IMR-90 (cell line): ENCODE data around the gene KIRREL2. TPM values are rescaled to one million over a fixed set of nuclear protein-coding genes. Genes with fewer than 3 reads are reported as not detected.
A peak's percentile ranks its signal among the peaks of the same experiment; 100 is the strongest.

ENCODE experiments used
- ATAC-seq: fragments of 200-7000 bp; cut with Tn5 transposase; 2 replicates; pipeline ENCODE4 v1.9.1; 2020; ENCODE audit warnings: low read depth, mild to moderate bottlenecking, moderate library complexity
- BruUV-seq: library from RNA; stranded (reverse); fragments of 400-500 nt; replicated peaks from 2 replicates; lab custom pipeline; 2021; lab: Mats Ljungman, UMichigan
- CTCF ChIA-PET: fragments of 300-600 bp; formaldehyde crosslinking; extraction: SDS; loops from one replicate; lab custom pipeline; 2021; ENCODE audit warnings: antibody characterized with exemption; lab: Yijun Ruan, JAX
- POLR2A ChIA-PET: fragments of 300-600 bp; sonication (Branson Sonifier 250); formaldehyde crosslinking; loops from one replicate; lab custom pipeline; 2022; ENCODE audit warnings: antibody characterized with exemption; ENCODE audit not compliant: unreplicated experiment; lab: Charles Lee
- DNase-seq: peaks from one replicate; pipeline ENCODE4 v3.0.0; 2013
- H2AFZ ChIP-seq: replicated peaks from 2 replicates; pipeline ENCODE3; 2013; ENCODE audit warnings: low read length, mild to moderate bottlenecking; ENCODE audit not compliant: poor library complexity
- H2AK5ac ChIP-seq: 2 replicates; pipeline ENCODE4 v1.6.1; 2013; ENCODE audit warnings: low read depth, low read length, inconsistent platforms
- H2AK9ac ChIP-seq: replicated peaks from 2 replicates; pipeline ENCODE3; 2013; ENCODE audit warnings: mild to moderate bottlenecking, low read depth, low read length, moderate library complexity; ENCODE audit not compliant: poor library complexity
- H2BK120ac ChIP-seq: 2 replicates; pipeline ENCODE4 v1.6.1; 2013; ENCODE audit warnings: low read depth, low read length, inconsistent platforms
- H2BK15ac ChIP-seq: 3 replicates; pipeline ENCODE4 v1.6.1; 2013; ENCODE audit warnings: low read depth, low read length, inconsistent platforms
- H2BK20ac ChIP-seq: 2 replicates; pipeline ENCODE4 v1.6.1; 2013; ENCODE audit warnings: low read depth, mild to moderate bottlenecking, inconsistent platforms, low read length, moderate library complexity
- H2BK5ac ChIP-seq: 2 replicates; pipeline ENCODE4 v1.6.1; 2013; ENCODE audit warnings: mild to moderate bottlenecking, low read depth, low read length, inconsistent platforms; ENCODE audit not compliant: poor library complexity, severe bottlenecking
- H3K14ac ChIP-seq: replicated peaks from 2 replicates; pipeline ENCODE4 v1.6.1; 2013; ENCODE audit warnings: low read depth, low read length, inconsistent platforms
- H3K18ac ChIP-seq: 2 replicates; pipeline ENCODE4 v1.6.1; 2013; ENCODE audit warnings: low read depth, low read length, control low read depth
- H3K23ac ChIP-seq: 2 replicates; pipeline ENCODE4 v1.6.1; 2013; ENCODE audit warnings: low read depth, low read length, inconsistent platforms
- H3K27ac ChIP-seq: 2 replicates; pipeline ENCODE4 v1.5.1; 2013; ENCODE audit warnings: mild to moderate bottlenecking, control low read depth, low read length; ENCODE audit not compliant: insufficient read depth
- H3K27me3 ChIP-seq: 2 replicates; pipeline ENCODE4 v1.6.1; 2013; ENCODE audit warnings: low read length; ENCODE audit not compliant: control insufficient read depth, insufficient read depth
- H3K36me3 ChIP-seq: 2 replicates; pipeline ENCODE4 v1.6.1; 2013; ENCODE audit warnings: low read length, mixed read lengths; ENCODE audit not compliant: control insufficient read depth, insufficient read depth
- H3K4ac ChIP-seq: 2 replicates; pipeline ENCODE4 v1.6.1; 2013; ENCODE audit warnings: low read depth, low read length, inconsistent platforms
- H3K4me1 ChIP-seq: 2 replicates; pipeline ENCODE4 v1.6.1; 2013; ENCODE audit warnings: low read length, mixed read lengths; ENCODE audit not compliant: control insufficient read depth, insufficient read depth
- H3K4me2 ChIP-seq: 2 replicates; pipeline ENCODE4 v1.6.1; 2013; ENCODE audit warnings: low read depth, mild to moderate bottlenecking, control low read depth, low read length, moderate library complexity
- H3K4me3 ChIP-seq: 2 replicates; pipeline ENCODE4 v1.5.1; 2013; ENCODE audit warnings: low read depth, mild to moderate bottlenecking, control low read depth, low read length, moderate library complexity; ENCODE audit not compliant: insufficient read depth
- H3K56ac ChIP-seq: 2 replicates; pipeline ENCODE4 v1.6.1; 2013; ENCODE audit warnings: low read length, inconsistent platforms; ENCODE audit not compliant: insufficient read depth; ENCODE audit errors: extremely low read depth
- H3K79me1 ChIP-seq, 2 experiments: 2 replicates each; pipeline ENCODE4 v1.6.1; 2013; ENCODE audit warnings: low read length in 2 of 2, inconsistent platforms in 1 of 2, low read depth in 1 of 2
- H3K9ac ChIP-seq: 2 replicates; pipeline ENCODE4 v1.6.1; 2013; ENCODE audit warnings: low read depth, low read length, control low read depth
- H3K9me1 ChIP-seq: 2 replicates; pipeline ENCODE4 v1.6.1; 2013; ENCODE audit warnings: low read length, inconsistent platforms; ENCODE audit not compliant: insufficient read depth
- H3K9me3 ChIP-seq: 2 replicates; pipeline ENCODE4 v1.6.1; 2013; ENCODE audit warnings: low read length; ENCODE audit not compliant: control insufficient read depth, insufficient read depth
- H4K20me1 ChIP-seq: 2 replicates; pipeline ENCODE4 v1.6.1; 2013; ENCODE audit warnings: low read length, inconsistent platforms; ENCODE audit not compliant: insufficient read depth
- H4K5ac ChIP-seq: 2 replicates; pipeline ENCODE4 v1.6.1; 2013; ENCODE audit warnings: mild to moderate bottlenecking, low read depth, low read length, control low read depth
- H4K8ac ChIP-seq, 2 experiments: 2 replicates each; pipeline ENCODE4 v1.6.1; 2013; ENCODE audit warnings: low read depth in 2 of 2, low read length in 2 of 2, control low read depth in 1 of 2, inconsistent platforms in 1 of 2
- H4K91ac ChIP-seq: 2 replicates; pipeline ENCODE4 v1.6.1; 2013; ENCODE audit warnings: low read depth, low read length, inconsistent platforms; ENCODE audit not compliant: insufficient read depth
- CTCF ChIP-seq: conservative IDR thresholded peaks from 2 replicates; pipeline ENCODE4 v1.5.1; 2012; ENCODE audit warnings: mild to moderate bottlenecking, low read depth, low read length, improper control_type of control experiment
- ELK1 ChIP-seq: fragments of 150-350 bp; IDR thresholded peaks from 2 replicates; pipeline ENCODE4 v1.6.1; 2016; ENCODE audit warnings: low read depth, mild to moderate bottlenecking, low read length, moderate library complexity, borderline replicate concordance
- RAD21 ChIP-seq: IDR thresholded peaks from 2 replicates; pipeline ENCODE4 v1.6.1; 2012; ENCODE audit warnings: low read length, improper control_type of control experiment
- RFX5 ChIP-seq: IDR thresholded peaks from 2 replicates; pipeline ENCODE4 v1.8.0; 2012; ENCODE audit warnings: low read depth, mild to moderate bottlenecking, low read length, moderate library complexity
- SMC3 ChIP-seq: fragments of 150-350 bp; IDR thresholded peaks from 2 replicates; pipeline ENCODE4 v1.6.1; 2016; ENCODE audit warnings: low read depth, mild to moderate bottlenecking, antibody characterized with exemption, low read length, moderate library complexity
- WGBS, 2 experiments: methylation state at CpG; one replicate each; pipeline versions ENCODE4 v1.1.5 to v1.1.7; 2013; ENCODE audit warnings: missing lambda C conversion rate in 2 of 2; ENCODE audit not compliant: insufficient read length in 1 of 2; ENCODE audit errors: extremely low coverage in 2 of 2; 5-methylcytosine and 5-hydroxymethylcytosine counted together
- dilution Hi-C: fragments of 300-500 bp; cut with HindIII; formaldehyde crosslinking; loops from one replicate; pipeline ENCODE4 v1.14.3; 2018; ENCODE audit warnings: low sequenced_read_pairs; ENCODE audit not compliant: unreplicated experiment
- in situ Hi-C: fragments of 300-500 bp; cut with MboI; formaldehyde crosslinking; loops from 3 replicates; pipeline ENCODE4 v1.14.3; 2019; ENCODE audit warnings: low sequenced_read_pairs, inconsistent platforms, mixed read lengths
- intact Hi-C: fragments of 100-400 bp; cut with micrococcal nuclease; formaldehyde crosslinking; loops from 2 replicates; pipeline ENCODE4 v1.10.0; 2022
- polyA plus RNA-seq, 3 experiments: library from polyadenylated mRNA; depleted of rRNA; stranded (reverse); fragments of >200 nt; gene quantifications; 2 replicates each; pipeline ENCODE4 v1.2.3, GENCODE V29; 2012; ENCODE audit warnings: low replicate concordance in 1 of 3
- total RNA-seq: library from RNA; depleted of rRNA; stranded (reverse); fragments of >200 nt; gene quantifications from 2 replicates; pipeline ENCODE4 v1.2.3, GENCODE V29; 2012

Gene KIRREL2
- total and polyA plus RNA-seq, 2 of the 4 experiments (the other 2 are of a cell fraction) = not detected

GRCh38 chr19:35882114-35882832 is 25.6 kb downstream of the KIRREL2 start:
- ChIA-PET POLR2A (no interaction called here), CTCF (interaction anchor here (0.5 to 1.9 kb wide), 3 partner anchors 49 to 166 kb away, joined by 3 to 4 read pairs (median 4); no protein-coding TSS in a partner anchor)
- Histone ChIP-seq H3K4ac (no peak overlapping the region), H4K8ac (no peak overlapping the region), H3K27ac (no peak overlapping the region), H2AFZ (no peak overlapping the region), H2BK20ac (no peak overlapping the region), H3K36me3 (0 out of 2 replicates have a peak, but pooled peaks cover 2% of the 10 kb centered on the region), H4K91ac (no peak overlapping the region), H3K23ac (no peak overlapping the region), H2AK9ac (no peak overlapping the region), H3K79me1 (no peaks in the 10 kb centered on the region), H3K18ac (no peak overlapping the region), H3K4me2 (no peak overlapping the region), H3K56ac (no peak overlapping the region), H2BK120ac (no peak overlapping the region), H2BK15ac (no peak overlapping the region), H3K9ac (no peak overlapping the region), H3K9me1 (no peaks in the 10 kb centered on the region), H3K14ac (no peak overlapping the region), H4K5ac (no peak overlapping the region), H3K4me3 (no peak overlapping the region), H4K20me1 (peaks cover 5% of the 10 kb centered on the region), H3K4me1 (no peaks in the 10 kb centered on the region), H2AK5ac (no peak overlapping the region), H3K9me3 (no peaks in the 10 kb centered on the region), H3K27me3 (no peaks in the 10 kb centered on the region), H2BK5ac (no peak overlapping the region)
- intact Hi-C loops (loop anchor here (1.0 kb wide), 1 partner anchor 49 kb away; no protein-coding TSS in a partner anchor), dilution Hi-C loops (no loop called here), in situ Hi-C loops (no loop called here)
- no TSS peak for BruUV-seq
- no CpG with 5 or more reads among the region's 8 CpGs for WGBS, 2 experiments
- peak; percentile 64 for ATAC-seq
- TF ChIP-seq SMC3 (peak; percentile 93), ELK1 (no peak), RFX5 (no peak), CTCF (peak; percentile 75), RAD21 (peak; percentile 80)
- DNase-seq = peak; percentile 81
